Endodermal cell (in vitro differentiated cells): ENCODE results near the gene LRRC3. TPM values are rescaled to one million over a fixed set of nuclear protein-coding genes. Genes with fewer than 3 reads are reported as not detected.

ENCODE experiments used
- DNase-seq: peaks from one replicate; pipeline ENCODE4 v3.0.0-alpha.2; 2017
- H3K27ac ChIP-seq: 2 replicates; pipeline ENCODE4 v1.5.1; 2013; ENCODE audit warnings: mild to moderate bottlenecking, low read depth, low read length, moderate library complexity
- H3K27me3 ChIP-seq: 2 replicates; pipeline ENCODE4 v1.6.1; 2013; ENCODE audit warnings: mild to moderate bottlenecking, low read length, moderate library complexity; ENCODE audit not compliant: insufficient read depth, control insufficient read depth, poor library complexity, severe bottlenecking
- H3K36me3 ChIP-seq: 2 replicates; pipeline ENCODE4 v1.7.0; 2013; ENCODE audit warnings: mild to moderate bottlenecking, low read length, moderate library complexity; ENCODE audit not compliant: control insufficient read depth, insufficient read depth
- H3K4me1 ChIP-seq: one replicate; pipeline ENCODE4 v1.7.0; 2013; ENCODE audit warnings: low read length; ENCODE audit not compliant: control insufficient read depth, insufficient read depth
- H3K4me3 ChIP-seq: 2 replicates; pipeline ENCODE4 v1.5.1; 2013; ENCODE audit warnings: mild to moderate bottlenecking, low read length, moderate library complexity
- H3K9ac ChIP-seq: 2 replicates; pipeline ENCODE4 v1.6.1; 2013; ENCODE audit warnings: mild to moderate bottlenecking, low read length, moderate library complexity; ENCODE audit not compliant: poor library complexity, severe bottlenecking; ENCODE audit errors: extremely low read depth
- H3K9me3 ChIP-seq: 2 replicates; pipeline ENCODE4 v1.6.1; 2013; ENCODE audit warnings: mild to moderate bottlenecking, low read length, moderate library complexity; ENCODE audit not compliant: control insufficient read depth
- H3K27ac Mint-ChIP-seq: 2 replicates; pipeline ENCODE4 v1.8.0; 2020; ENCODE audit warnings: mixed read lengths
- H3K27me3 Mint-ChIP-seq: 2 replicates; pipeline ENCODE4 v1.8.0; 2021; ENCODE audit warnings: mild to moderate bottlenecking, mixed read lengths; ENCODE audit not compliant: insufficient read depth
- H3K36me3 Mint-ChIP-seq: 2 replicates; pipeline ENCODE4 v1.8.0; 2020; ENCODE audit warnings: low read depth, mixed read lengths
- H3K4me1 Mint-ChIP-seq: 2 replicates; pipeline ENCODE4 v1.8.0; 2020; ENCODE audit warnings: mixed read lengths
- H3K4me3 Mint-ChIP-seq: 2 replicates; pipeline ENCODE4 v1.8.0; 2020; ENCODE audit warnings: mild to moderate bottlenecking, moderate library complexity, mixed read lengths
- H3K9me3 Mint-ChIP-seq: 2 replicates; pipeline ENCODE4 v1.8.0; 2020; ENCODE audit warnings: mild to moderate bottlenecking, mixed read lengths
- WGBS, 2 experiments: methylation state at CpG; one replicate each; pipeline versions ENCODE4 v1.1.5 to v1.1.7; 2013; ENCODE audit warnings: missing lambda C conversion rate in 2 of 2, mixed read lengths in 1 of 2; ENCODE audit not compliant: insufficient coverage in 1 of 2, insufficient read length in 1 of 2; 5-methylcytosine and 5-hydroxymethylcytosine counted together
- total RNA-seq, 2 donors: library from RNA; stranded (reverse); fragmentation: NEBNext Ultra II Directional in 1 of 2; extraction: Animal tissue kit (Norgen Biotek cat#: 25700) in 1 of 2; gene quantifications; 2 replicates in 1 of 2; 3 replicates in 1 of 2; pipeline ENCODE4 v1.2.1, GENCODE V29; 2021
- TF ChIP-seq, protein P1 (sequence below): fragments of 200-600 bp; sonication (generic); conservative IDR thresholded peaks from 2 replicates; pipeline ENCODE4 v1.5.0; 2021; ENCODE audit warnings: antibody characterized with exemption, mild to moderate bottlenecking

Gene LRRC3
- total RNA-seq, 2 donors from 2014 or later: 14.1 to 16.5 TPM

DNA sequence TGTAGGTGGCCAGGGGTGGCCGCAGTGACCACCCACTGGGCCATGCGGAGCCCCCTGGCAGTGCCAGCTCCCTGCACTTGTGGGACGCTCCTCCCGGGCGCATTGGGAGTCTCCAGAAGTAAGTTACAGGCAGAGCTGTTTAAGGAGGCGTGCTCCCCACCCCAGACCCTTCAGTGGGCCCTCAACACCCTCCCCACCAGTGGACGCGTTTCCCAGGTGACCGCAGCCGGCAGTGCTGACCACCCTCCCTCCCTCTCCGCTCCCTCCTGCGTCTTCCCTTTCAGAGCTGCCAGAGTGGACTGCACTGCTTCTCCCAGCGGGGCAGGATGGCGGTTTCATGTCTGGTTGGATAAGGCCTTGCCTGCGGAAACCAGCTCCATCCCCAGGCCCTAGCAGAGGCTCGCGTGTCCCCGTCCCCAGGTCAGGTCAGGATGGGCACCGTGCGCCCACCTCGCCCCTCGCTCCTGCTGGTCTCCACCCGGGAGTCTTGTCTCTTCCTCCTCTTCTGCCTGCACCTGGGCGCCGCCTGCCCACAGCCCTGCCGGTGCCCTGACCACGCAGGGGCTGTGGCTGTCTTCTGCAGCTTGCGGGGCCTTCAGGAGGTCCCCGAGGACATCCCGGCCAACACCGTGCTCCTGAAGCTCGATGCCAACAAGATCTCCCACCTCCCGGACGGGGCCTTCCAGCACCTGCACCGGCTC, 1.1 kb downstream of the LRRC3 start:
- Mint-ChIP-seq H3K9me3 (peaks cover 5% of the 10 kb centered on the region), H3K27me3 (peaks cover 17% of the 10 kb centered on the region), H3K36me3 (peaks cover 11% of the 10 kb centered on the region), H3K4me1 (peaks cover 2% of the 10 kb centered on the region), H3K4me3 (peak overlapping the region; percentile 67), H3K27ac (no peak overlapping the region)
- H3K27ac ChIP-seq: no peak overlapping the region
- DNase-seq: no peak
- H3K27me3 ChIP-seq: no peaks in the 10 kb centered on the region
- peaks cover 15% of the 10 kb centered on the region for H3K4me1 ChIP-seq
- H3K36me3 ChIP-seq: peaks cover 54% of the 10 kb centered on the region
- WGBS, 2 experiments: 88 to 95% methylated on average over 14 to 35 of the region's 35 CpGs
- H3K9me3 ChIP-seq: peaks cover 28% of the 10 kb centered on the region
- peak overlapping the region; percentile 86 for H3K4me3 ChIP-seq
- TF ChIP-seq, protein P1, sequence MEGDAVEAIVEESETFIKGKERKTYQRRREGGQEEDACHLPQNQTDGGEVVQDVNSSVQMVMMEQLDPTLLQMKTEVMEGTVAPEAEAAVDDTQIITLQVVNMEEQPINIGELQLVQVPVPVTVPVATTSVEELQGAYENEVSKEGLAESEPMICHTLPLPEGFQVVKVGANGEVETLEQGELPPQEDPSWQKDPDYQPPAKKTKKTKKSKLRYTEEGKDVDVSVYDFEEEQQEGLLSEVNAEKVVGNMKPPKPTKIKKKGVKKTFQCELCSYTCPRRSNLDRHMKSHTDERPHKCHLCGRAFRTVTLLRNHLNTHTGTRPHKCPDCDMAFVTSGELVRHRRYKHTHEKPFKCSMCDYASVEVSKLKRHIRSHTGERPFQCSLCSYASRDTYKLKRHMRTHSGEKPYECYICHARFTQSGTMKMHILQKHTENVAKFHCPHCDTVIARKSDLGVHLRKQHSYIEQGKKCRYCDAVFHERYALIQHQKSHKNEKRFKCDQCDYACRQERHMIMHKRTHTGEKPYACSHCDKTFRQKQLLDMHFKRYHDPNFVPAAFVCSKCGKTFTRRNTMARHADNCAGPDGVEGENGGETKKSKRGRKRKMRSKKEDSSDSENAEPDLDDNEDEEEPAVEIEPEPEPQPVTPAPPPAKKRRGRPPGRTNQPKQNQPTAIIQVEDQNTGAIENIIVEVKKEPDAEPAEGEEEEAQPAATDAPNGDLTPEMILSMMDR: no peak
- peak overlapping the region; percentile 69 for H3K9ac ChIP-seq

DNA sequence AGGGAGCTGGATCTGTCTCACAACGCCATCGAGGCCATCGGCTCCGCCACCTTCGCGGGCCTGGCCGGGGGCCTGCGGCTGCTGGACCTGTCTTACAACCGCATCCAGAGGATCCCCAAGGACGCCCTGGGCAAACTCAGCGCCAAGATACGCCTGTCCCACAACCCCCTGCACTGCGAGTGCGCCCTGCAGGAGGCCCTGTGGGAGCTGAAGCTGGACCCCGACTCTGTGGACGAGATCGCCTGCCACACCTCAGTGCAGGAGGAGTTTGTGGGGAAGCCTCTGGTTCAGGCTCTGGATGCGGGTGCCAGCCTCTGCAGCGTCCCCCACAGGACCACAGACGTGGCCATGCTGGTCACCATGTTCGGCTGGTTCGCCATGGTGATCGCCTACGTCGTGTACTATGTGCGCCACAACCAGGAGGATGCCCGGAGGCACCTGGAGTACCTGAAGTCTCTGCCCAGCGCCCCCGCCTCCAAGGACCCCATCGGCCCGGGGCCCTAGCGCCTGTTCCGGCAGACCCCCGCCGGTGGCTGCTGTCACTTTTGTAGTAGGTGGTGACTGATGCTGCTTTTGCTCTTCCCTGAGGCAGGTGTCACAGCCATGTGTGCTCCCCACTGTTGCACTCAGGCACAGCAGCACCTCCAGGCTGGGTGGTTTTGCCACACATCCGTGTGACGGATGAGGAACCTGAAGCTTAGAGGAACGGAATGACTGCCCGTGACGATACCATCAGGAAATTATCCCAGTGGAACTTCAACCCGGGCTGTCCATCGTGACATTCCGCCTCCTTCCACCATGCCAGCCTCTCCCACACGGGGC, 1.8 kb downstream of the LRRC3 start:
- Mint-ChIP-seq H3K4me3 (peak overlapping the region; percentile 67), H3K36me3 (peaks cover 11% of the 10 kb centered on the region), H3K27me3 (peaks cover 13% of the 10 kb centered on the region), H3K9me3 (peaks cover 3% of the 10 kb centered on the region), H3K4me1 (peaks cover 2% of the 10 kb centered on the region), H3K27ac (no peak overlapping the region)
- WGBS, 2 experiments: 95 to 98% methylated on average over 38 to 44 of the region's 44 CpGs
- Histone ChIP-seq H3K4me1 (peaks cover 15% of the 10 kb centered on the region), H3K9me3 (peaks cover 23% of the 10 kb centered on the region), H3K27ac (no peak overlapping the region), H3K36me3 (peaks cover 58% of the 10 kb centered on the region), H3K9ac (no peak overlapping the region), H3K27me3 (no peaks in the 10 kb centered on the region), H3K4me3 (peak overlapping the region; percentile 86)
- TF ChIP-seq, protein P1: no peak
- no peak for DNase-seq

DNA sequence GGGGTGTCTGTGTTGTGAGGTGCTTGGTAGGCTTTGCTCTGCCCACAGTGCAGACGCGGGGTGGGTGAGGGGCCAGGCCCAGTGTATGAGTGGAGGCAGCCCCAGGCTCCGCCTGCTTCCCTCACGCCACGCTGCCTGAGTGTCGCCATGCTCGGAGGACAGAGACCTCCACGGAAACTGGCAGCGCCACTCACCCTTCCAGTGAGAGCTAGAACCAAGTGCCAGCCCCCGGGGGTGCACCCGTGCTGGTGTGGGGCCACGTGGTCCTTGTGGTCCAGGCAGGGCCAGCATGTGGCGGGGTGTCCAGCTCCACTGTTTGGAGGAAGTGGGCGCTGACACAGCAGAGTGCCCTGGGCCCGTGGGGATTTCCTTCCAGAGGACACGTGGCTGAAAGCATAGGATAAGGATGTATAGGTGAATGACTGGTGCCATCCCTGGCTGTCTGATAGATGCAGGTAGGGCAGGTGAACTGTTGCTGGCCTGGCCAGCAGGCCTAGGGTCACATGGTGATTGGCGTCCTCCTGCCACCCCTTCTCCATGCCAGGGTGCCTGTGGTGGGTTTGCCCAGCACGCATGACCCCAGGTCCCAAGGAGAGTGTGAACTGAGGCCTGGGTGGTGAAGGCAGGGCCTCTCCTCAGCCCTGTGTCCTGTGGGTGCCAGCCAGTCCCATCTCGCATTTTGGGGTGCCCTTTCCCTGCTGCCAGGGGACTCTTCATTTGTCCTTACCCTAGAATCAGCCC, 3.8 kb downstream of the LRRC3 start:
- WGBS, 2 experiments: 93 to 96% methylated on average over 13 to 19 of the region's 19 CpGs
- H3K9me3 Mint-ChIP-seq: no peaks in the 10 kb centered on the region
- no peaks in the 10 kb centered on the region for H3K27me3 ChIP-seq
- H3K4me1 ChIP-seq: peaks cover 15% of the 10 kb centered on the region
- TF ChIP-seq, protein P1: no peak
- no peak overlapping the region for H3K4me3 Mint-ChIP-seq
- H3K36me3 ChIP-seq: peaks cover 56% of the 10 kb centered on the region
- no peak for DNase-seq
- peaks cover 3% of the 10 kb centered on the region for H3K9me3 ChIP-seq
- H3K27ac Mint-ChIP-seq: no peak overlapping the region
- no peak overlapping the region for H3K27ac ChIP-seq
- H3K36me3 Mint-ChIP-seq: peaks cover 11% of the 10 kb centered on the region
- H3K27me3 Mint-ChIP-seq: peaks cover 5% of the 10 kb centered on the region
- H3K4me1 Mint-ChIP-seq: peaks cover 9% of the 10 kb centered on the region
- peak overlapping the region; percentile 86 for H3K4me3 ChIP-seq
- H3K9ac ChIP-seq: no peak overlapping the region
